Colon (tissue), 2 donors: Measurements from ENCODE around the gene MMP26.
"Not testable (repeated sequence)": the region's sequence is repeated elsewhere in the genome, so short reads cannot be mapped to it uniquely, and the experiment has no call there.

ENCODE experiments used
- FAIRE-seq: peaks from 2 replicates; lab custom pipeline; 2012; peaks lifted over from hg19 to GRCh38; lab: Jason Lieb, UNC
- donor health status: control.
- donor health status: control.

Gene MMP26

GRCh38 chr11:4722616-4723534 lies 18.3 kb downstream of the MMP26 start:
- not testable (repeated sequence) for FAIRE-seq

GRCh38 chr11:4727171-4727570 lies 22.6 kb downstream of the MMP26 start:
- no peak for FAIRE-seq

GRCh38 chr11:4740735-4741134 lies 36.2 kb downstream of the MMP26 start:
- no peak for FAIRE-seq

- FAIRE-seq = no peak
Measured at GRCh38 chr11:4748438-4748837, 43.9 kb downstream of the MMP26 start.

- no peak for FAIRE-seq
Measured at GRCh38 chr11:4751201-4751600, 46.6 kb downstream of the MMP26 start.
